Left ventricle myocardium inferior (tissue), 1 donor: ENCODE measurements around the gene MTERF4. TPM values are rescaled to one million over a fixed set of nuclear protein-coding genes. Genes with fewer than 3 reads are reported as not detected.
"Not testable (repeated sequence)": the region's sequence is repeated elsewhere in the genome, so short reads cannot be mapped to it uniquely, and the experiment has no call there.

ENCODE experiments used
- DNase-seq: peaks from one replicate; pipeline ENCODE4 v3.0.0-alpha.2; 2020
- H3K27ac ChIP-seq: fragments of 200-600 bp; replicated peaks from 2 replicates; pipeline ENCODE4 v1.8.0; 2021
- H3K27me3 ChIP-seq: fragments of 200-600 bp; 2 replicates; pipeline ENCODE4 v1.8.0; 2021; ENCODE audit warnings: low read depth
- H3K36me3 ChIP-seq: fragments of 200-600 bp; 2 replicates; pipeline ENCODE4 v1.8.0; 2021
- H3K4me1 ChIP-seq: fragments of 200-600 bp; 2 replicates; pipeline ENCODE4 v1.8.0; 2021
- H3K4me3 ChIP-seq: fragments of 200-600 bp; 2 replicates; pipeline ENCODE4 v1.8.0; 2021; ENCODE audit warnings: mild to moderate bottlenecking, moderate library complexity
- H3K9me3 ChIP-seq: fragments of 200-600 bp; replicated peaks from 2 replicates; pipeline ENCODE4 v1.8.0; 2021
- intact Hi-C: fragments of 100-400 bp; cut with micrococcal nuclease; formaldehyde crosslinking; loops from one replicate; pipeline ENCODE4 v1.11.0; 2022
- total RNA-seq: library from RNA; stranded (reverse); fragmentation: NEBNext Ultra II Directional; extraction: Animal tissue kit (Norgen Biotek cat#: 25700); gene quantifications from one replicate; pipeline ENCODE4 v1.2.1, GENCODE V29; 2021
- TF ChIP-seq, protein P1 (sequence below): fragments of 200-600 bp; IDR thresholded peaks from 2 replicates; pipeline ENCODE4 v1.8.0; 2021; ENCODE audit warnings: antibody characterized with exemption, mild to moderate bottlenecking, borderline replicate concordance
- donor health status: DM: no; HTN: yes; CAD: no; lungs with severe emphysema.

The MTERF4 gene
- total RNA-seq, 1 donor from 2014 or later = 19.5 TPM

- H3K9me3 ChIP-seq = no peaks in the 10 kb centered on the region
- no peaks in the 10 kb centered on the region for H3K36me3 ChIP-seq
- no peak overlapping the region for H3K4me3 ChIP-seq
- peaks cover 15% of the 10 kb centered on the region for H3K4me1 ChIP-seq
- no peaks in the 10 kb centered on the region for H3K27me3 ChIP-seq
- no peak for DNase-seq
- TF ChIP-seq, protein P1, sequence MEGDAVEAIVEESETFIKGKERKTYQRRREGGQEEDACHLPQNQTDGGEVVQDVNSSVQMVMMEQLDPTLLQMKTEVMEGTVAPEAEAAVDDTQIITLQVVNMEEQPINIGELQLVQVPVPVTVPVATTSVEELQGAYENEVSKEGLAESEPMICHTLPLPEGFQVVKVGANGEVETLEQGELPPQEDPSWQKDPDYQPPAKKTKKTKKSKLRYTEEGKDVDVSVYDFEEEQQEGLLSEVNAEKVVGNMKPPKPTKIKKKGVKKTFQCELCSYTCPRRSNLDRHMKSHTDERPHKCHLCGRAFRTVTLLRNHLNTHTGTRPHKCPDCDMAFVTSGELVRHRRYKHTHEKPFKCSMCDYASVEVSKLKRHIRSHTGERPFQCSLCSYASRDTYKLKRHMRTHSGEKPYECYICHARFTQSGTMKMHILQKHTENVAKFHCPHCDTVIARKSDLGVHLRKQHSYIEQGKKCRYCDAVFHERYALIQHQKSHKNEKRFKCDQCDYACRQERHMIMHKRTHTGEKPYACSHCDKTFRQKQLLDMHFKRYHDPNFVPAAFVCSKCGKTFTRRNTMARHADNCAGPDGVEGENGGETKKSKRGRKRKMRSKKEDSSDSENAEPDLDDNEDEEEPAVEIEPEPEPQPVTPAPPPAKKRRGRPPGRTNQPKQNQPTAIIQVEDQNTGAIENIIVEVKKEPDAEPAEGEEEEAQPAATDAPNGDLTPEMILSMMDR = no peak
- intact Hi-C loops = no loop called here
- no peak overlapping the region for H3K27ac ChIP-seq
These were observed 5.1 kb upstream of the MTERF4 start for GRCh38 chr2:241107031-241107783.

DNA sequence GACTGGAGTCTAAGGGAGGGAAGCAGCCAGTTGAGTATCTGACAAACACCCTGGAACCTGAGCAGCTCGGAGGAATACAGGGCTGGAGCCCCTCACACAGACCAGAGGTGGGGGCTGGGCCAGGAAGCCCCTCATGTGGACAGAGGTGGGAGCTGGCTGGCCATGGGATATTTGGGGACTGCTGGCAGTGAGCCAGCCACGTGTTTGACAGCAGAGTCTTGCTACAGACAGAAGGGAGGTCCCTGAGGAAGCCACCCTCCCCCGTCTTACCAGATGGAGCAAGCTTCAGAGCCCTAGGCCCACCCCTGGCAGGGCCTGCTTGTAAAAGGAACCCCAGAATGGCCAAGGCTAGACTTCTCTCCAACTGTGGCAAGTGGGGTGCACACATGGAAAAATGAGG, 3.6 kb upstream of the MTERF4 start:
- DNase-seq = no peak
- TF ChIP-seq, protein P1 = no peak
- intact Hi-C loops = no loop called here

GRCh38 chr2:241104611-241105010, 2.5 kb upstream of the MTERF4 start:
- H3K4me1 ChIP-seq = peaks cover 36% of the 10 kb centered on the region
- intact Hi-C loops, H3K27ac ChIP-seq, H3K27me3 ChIP-seq, H3K4me3 ChIP-seq, DNase-seq, H3K36me3 ChIP-seq, H3K9me3 ChIP-seq: not testable (repeated sequence)

More for the DNA sequence above, 3.6 kb upstream of the MTERF4 start:
- Histone ChIP-seq H3K36me3 (no peaks in the 10 kb centered on the region), H3K27ac (no peak overlapping the region), H3K9me3 (no peaks in the 10 kb centered on the region), H3K4me3 (no peak overlapping the region), H3K4me1 (peaks cover 30% of the 10 kb centered on the region), H3K27me3 (no peaks in the 10 kb centered on the region)

DNA sequence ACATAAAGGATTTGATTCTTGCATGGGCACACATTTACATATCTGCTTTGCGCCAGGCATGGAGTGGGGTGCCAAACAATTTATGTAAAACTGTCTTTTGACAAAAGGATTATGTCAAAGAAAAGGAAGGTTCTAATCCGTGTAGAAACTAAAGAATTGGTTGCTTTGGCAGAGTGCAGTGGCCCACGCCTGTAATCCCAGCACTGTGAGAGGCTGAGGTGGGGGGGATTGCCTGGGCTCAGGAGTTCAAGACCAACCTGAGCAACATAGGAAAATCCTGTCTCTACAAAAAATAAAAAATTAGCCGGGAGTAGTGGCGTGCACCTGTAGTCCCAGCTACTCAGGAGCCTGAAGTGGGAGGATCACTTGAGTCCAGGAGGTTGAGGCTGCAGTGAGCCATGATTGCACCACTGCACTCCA, 1.1 kb upstream of the MTERF4 start:
- TF ChIP-seq, protein P1 = no peak
- no peak overlapping the region for H3K27ac ChIP-seq

GRCh38 chr2:241099246-241099645, 2.8 kb downstream of the MTERF4 start:
- no peaks in the 10 kb centered on the region for H3K27me3 ChIP-seq
- peaks cover 52% of the 10 kb centered on the region for H3K36me3 ChIP-seq
- intact Hi-C loops = no loop called here
- no peaks in the 10 kb centered on the region for H3K9me3 ChIP-seq
- H3K4me1 ChIP-seq = peaks cover 36% of the 10 kb centered on the region
- no peak overlapping the region for H3K27ac ChIP-seq
- no peak overlapping the region for H3K4me3 ChIP-seq
- TF ChIP-seq, protein P1 = no peak
- DNase-seq = no peak

More for the DNA sequence above, 1.1 kb upstream of the MTERF4 start:
- no peaks in the 10 kb centered on the region for H3K27me3 ChIP-seq
- peaks cover 36% of the 10 kb centered on the region for H3K4me1 ChIP-seq
- peak overlapping the region; percentile 94 for H3K4me3 ChIP-seq
- no peaks in the 10 kb centered on the region for H3K9me3 ChIP-seq
- peaks cover 20% of the 10 kb centered on the region for H3K36me3 ChIP-seq
- intact Hi-C loops = no loop called here
- no peak for DNase-seq

GRCh38 chr2:241096979-241097378, 5.1 kb downstream of the MTERF4 start:
- intact Hi-C loops = no loop called here
- TF ChIP-seq, protein P1 = no peak
- DNase-seq = no peak
- no peaks in the 10 kb centered on the region for H3K9me3 ChIP-seq
- H3K27ac ChIP-seq = no peak overlapping the region
- H3K36me3 ChIP-seq = peaks cover 73% of the 10 kb centered on the region
- no peaks in the 10 kb centered on the region for H3K27me3 ChIP-seq
- peaks cover 20% of the 10 kb centered on the region for H3K4me1 ChIP-seq
- no peak overlapping the region for H3K4me3 ChIP-seq
